GM21526 (cell line): ENCODE data around the gene PHACTR1.

Experiments used
- ATAC-seq: cut with Tn5 transposase; IDR thresholded peaks from one replicate; pipeline ENCODE4 v1.9.1; 2021; ENCODE audit warnings: moderate library complexity; ENCODE audit not compliant: unreplicated experiment, low FRiP score

Gene PHACTR1

DNA sequence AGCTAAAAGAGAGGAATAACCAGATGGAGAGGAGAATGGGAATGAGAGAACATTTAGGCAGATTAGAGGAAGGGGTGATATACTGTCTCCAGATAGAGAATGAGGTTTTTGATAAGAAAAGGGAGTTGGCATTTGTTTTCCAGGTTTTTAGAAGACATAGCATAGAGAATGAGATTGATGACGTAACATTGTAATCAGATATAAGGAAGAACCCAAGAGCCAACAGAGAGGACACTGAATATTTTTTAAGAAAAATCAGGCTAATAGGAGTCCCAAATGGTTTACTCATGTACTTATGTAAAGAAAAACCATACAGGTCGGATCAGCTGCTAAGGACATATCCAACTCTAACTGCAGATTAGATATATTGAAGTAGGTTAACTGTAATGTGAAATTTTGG, 498.8 kb downstream of the PHACTR1 start:
- ATAC-seq: no peak

DNA sequence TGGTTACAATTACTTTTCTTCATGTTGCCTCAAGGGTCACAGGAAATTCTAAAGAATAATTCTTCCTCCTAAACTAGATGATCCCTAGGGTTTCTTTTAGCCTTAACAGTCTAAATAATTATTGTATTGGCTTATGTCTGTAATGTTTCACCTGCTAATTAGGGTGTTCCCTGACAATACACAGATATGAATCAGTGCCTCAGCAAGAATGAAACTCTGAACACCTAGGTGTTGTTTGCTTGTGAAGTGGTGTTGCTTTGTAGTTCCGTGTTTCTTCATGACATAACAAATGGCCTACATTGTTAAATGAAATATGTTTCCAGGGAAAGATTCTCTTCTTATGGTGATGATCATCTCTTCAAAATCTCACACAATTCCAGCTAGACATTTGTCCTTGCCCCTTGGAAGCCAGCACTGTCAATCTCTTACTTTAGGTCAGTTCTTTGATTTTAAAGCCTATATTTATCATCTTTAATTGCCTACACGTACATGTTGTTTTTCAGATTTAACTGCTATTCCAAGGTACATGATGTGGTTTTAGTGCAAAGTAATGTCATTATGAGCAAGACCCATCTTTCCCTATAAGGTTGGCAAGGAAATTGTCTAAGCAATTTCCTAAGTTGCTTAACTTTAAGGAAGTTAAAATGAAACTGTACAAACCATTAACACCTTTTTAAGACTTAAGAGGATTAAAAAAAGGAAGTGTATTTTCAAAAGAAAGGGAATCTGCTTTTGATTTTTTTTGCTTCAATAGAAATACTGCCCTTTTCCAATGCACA, 499.9 kb downstream of the PHACTR1 start:
- no peak for ATAC-seq

DNA sequence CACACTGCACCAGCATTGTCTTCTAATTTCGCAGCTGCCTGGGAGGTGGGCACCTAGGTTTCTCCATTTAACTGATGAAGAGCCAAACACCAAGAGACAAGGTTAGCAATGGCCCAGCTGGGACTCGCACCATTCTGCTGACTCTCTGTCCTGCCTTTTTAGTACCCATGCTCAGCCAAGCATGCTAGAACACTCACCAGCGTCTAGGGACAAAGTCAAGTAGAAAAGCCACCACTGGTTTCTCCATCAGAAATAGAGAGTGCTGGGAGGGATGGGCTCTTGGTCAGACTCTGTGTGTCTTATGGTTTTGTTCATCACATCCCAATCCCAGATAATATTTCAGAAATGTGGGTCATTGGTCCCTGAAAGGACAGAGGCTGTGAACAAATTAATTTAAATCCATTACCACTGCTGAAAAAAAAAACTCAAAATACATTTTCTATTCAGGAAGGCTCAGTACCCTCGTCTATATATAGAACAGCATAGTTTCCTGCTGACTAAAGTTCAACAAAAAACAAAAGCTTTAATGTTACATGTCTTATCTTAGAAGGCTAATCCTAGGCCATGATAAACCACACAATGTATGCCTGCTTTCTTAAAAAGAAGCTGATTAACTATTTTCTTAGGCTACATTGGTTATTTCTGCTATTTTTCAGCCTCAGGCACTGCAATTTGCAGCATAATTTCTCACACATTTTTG, 500.8 kb downstream of the PHACTR1 start:
- ATAC-seq: no peak

DNA sequence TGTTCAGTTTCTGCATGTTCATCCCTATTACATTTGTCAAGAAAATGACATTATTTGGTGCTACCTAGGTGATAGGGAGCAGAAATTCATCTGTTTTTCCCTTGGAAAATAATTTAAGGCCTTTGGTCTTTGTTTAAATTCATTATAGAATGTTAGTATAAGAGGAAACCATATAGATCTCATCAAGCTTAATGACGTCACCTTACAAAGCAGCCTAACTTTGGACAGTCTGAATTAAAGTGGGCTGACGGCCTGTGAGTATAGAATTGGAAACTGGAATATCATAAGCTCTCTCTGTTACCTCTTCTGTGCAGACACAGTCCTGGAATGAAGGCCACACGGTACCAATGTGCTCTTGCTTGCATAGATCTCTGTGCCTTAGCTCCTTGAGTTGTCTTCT, 503.7 kb downstream of the PHACTR1 start:
- ATAC-seq: no peak

DNA sequence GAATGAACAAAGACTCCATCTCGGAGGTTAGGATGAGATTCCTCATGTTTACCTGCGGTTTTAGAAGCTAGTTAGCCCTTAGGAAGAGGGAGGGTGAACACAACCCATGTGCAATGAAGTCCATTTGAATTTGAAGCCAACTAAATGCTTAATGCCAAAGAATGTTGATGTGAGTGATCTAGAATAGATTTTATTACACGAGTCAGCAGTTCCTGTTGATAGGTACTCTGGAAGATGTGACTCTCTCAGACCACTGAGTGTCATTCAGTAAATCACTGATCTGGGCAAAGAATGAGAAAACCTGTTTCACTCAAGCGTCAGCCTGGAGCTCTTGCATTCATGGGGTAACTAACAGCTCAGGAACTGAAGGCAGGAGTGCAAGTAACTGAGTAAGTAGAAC, 505.5 kb downstream of the PHACTR1 start:
- no peak for ATAC-seq

DNA sequence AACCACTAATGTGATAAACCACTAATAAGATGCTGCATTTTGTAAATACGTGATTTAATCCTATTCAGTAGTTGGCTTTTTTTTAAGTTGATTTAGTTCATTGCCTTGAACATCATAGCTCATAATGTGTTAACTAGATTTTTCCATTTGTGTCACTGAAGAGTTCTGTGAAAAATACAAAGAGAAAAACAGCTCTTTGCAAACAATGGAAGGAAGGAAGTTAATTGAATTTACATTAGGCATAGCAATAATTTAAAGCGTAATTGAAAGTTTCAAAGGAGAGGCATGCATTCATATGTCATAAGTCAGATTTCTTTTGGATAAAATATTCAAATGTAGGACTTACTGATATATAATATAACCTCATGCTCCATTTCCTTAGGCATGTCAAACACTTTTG, 509.5 kb downstream of the PHACTR1 start:
- no peak for ATAC-seq

DNA sequence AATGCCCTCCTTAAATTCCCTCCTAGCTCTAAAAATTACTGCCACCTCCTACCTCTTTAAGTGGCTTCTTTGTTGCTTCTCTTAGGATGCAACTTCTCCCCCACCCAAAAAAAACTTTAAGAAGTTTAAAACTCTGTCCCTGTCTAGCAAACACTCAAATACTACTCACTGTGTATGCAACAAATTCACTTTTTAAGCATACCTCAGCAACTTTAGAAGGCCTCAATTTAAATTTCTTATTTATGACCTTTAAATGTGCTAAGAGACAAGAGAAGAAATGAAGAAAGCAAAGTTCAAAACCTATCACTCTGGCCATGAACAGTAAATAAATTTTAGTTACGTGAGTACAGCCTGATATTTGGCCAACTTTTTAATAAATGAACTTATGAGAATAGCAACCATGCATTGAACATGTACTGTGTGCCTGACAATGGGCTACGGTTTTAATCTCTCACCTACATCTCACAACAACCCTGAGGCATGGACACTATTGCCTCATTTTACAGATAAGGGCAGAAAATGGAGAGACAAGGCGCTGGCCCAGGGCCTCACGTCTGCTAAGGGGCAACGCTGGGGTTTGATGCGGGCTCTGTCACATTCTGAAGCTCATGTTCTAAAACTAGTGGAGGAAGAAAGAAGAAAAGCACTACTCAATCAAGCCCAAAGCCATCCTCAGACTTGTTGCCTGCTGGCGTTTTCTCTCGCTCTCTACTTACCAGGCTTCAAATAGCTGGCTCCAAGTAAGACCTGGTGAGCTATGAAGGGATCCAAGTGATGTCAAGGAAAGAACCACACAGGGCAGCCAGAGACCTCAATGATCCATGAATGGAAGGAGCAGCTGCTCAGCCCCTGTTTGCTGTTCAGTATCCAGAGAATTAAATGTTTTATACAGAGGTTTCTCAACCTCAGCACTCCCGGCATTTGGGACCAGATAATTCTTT, 512.0 kb downstream of the PHACTR1 start:
- no peak for ATAC-seq

DNA sequence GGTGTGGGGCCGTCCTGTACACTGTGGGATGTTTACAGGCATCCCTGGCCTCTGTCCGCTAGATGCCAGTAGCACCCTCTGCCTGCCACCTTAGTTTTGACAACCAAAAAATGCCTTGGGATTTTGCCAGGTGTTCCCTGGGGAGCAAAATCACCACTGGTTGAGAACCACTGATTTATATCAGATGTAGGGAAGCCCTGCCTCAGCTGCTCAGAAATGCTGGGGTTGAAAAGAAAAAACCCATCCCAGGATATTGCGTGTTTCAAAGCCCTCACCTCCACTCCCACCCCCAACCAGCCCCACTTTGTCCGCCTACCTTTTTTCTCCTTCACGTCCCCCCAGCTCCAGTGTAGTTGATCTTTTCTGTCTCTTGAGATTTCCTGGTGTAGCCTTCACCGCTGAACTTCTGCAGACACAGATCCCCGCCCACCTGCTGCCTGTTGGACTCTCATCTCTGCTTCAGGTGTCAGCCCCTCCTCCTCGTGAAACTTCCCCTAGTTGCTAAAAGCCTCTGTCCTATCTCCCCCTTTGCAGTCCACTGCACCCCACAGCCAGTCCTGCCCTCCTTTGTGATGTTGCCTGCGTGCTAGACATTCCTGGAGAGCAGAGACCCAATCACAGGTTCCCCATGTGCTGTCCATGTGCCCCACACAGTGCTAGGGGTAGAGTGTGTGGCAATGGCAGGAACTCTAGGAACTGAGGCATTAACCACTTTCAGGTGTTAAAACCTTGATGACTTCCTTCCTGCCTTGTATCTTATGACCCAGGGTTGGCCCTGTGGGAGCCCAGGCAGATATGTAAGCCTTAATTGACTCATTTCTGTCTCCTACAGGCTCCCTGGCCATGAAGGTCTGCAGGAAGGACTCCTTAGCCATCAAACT, 512.9 kb downstream of the PHACTR1 start:
- peak; percentile 82 for ATAC-seq

- no peak for ATAC-seq
These were observed 516.5 kb downstream of the PHACTR1 start for GRCh38 chr6:13233106-13233505.

DNA sequence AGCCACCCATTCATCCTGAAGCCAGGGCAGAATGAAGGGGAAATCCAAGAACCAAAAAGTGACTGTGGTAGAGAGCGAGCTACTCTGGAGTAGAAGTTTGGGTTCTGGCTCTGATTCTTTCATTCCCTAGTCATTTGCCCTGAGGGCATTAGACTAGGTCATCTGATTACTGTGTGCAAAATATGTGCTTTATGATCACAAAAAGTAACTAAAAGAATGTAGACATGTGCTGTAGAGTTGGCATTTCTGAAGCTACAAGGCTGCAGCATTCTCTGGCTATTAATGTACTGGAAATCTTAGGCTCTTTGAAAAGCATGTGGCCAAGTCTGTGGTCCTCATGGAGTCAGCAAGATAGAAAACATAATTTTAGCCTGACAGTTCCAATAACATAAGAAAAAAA, 517.6 kb downstream of the PHACTR1 start:
- ATAC-seq: no peak

GRCh38 chr6:13235339-13235738, 518.8 kb downstream of the PHACTR1 start:
- ATAC-seq: no peak

- no peak for ATAC-seq
These were observed 520.8 kb downstream of the PHACTR1 start for GRCh38 chr6:13237318-13237717.

- ATAC-seq: no peak
These were observed 521.5 kb downstream of the PHACTR1 start for GRCh38 chr6:13238017-13238416.

DNA sequence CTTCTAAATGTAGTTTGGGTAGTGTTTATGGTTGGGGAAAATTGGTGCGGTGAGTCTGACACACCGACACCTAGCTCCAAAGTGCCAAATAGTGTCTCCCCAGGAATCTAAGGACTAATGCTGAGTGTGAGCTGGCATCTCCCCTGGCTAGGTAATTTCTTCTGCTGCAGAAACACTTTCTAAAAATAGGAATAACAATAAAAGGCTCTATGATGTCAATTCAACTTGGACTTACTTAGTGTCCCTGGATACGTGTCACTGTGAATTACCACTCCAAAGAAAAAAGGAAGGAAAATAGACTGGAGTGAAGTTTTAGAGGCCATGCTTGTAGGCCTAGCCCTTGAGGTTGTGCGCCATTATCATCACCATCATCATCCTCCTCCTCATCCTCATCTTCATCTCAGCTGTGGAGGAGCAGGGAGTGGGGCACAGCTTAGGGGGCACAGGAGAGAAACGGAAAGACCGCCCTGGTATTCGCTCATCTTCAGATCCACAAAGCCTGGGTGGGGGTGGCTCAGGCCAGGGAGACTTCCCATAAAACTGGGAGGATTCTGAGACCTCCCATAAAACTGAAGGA, 522.2 kb downstream of the PHACTR1 start:
- no peak for ATAC-seq

DNA sequence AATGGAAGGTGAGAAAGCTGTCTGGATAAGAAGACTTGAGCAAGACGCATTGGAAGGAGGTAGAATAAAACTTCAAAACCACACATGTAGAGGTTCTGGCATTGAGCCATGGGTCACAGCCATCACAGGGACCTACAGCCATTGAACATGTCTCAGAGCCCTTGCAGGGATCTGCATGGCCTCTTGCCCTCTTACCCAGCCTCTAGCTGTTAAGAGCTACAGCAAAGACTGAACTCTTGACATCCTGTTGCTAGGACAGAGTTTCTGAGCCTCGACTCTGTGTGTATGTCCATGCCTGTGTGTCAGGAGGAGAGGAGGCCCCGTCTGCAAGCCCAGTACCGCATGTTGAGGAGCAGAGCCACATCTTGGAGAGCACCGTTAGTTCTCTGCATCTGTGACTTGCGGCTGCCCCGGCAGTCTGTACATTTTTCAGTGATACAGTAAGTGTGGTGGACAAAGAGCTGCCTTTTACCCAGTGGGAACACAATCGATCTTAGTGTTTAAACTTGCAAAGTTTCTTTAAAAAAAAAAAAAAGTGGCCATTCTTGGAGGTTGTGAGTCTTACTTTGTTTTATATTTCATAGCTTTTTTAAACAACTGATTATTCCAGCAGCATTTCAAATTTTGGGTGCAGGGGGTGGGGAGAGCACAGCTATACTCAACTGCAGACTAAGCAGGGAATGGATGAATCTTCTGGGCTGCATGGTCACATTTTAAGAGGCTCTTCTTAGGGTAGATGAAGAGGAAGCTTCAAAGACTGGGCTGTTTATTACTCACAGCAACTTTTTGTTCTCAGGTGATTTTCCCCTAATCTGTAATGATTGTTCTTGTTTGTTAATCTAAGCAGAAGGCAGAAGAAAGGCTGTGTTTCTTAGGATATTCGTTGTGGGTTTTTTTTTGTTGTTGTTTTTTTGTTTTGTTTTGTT, 523.2 kb downstream of the PHACTR1 start:
- ATAC-seq: no peak

- no peak for ATAC-seq
These were observed 524.8 kb downstream of the PHACTR1 start for GRCh38 chr6:13241364-13241763.

GRCh38 chr6:13242178-13242577, 525.6 kb downstream of the PHACTR1 start:
- ATAC-seq: no peak

GRCh38 chr6:13242590-13242989, 526.0 kb downstream of the PHACTR1 start:
- ATAC-seq: no peak

DNA sequence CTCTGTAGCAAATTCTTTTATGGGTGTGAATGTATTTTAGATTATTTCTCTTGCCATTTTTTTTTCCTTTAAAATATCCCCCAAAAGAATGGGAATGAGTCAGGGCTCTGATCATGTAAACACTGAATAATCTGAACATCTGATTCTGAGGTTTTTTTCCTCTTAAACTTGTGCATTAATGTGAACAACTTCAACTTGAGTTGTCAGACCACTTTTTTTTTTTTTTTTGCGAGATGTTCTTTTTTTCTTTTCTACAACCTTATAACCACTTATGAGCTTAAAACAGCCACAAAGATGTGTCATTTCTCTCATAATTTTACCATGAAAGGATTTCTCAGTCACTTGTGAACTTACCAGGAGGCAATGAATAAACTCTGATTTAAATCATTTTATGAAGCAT, 526.5 kb downstream of the PHACTR1 start:
- ATAC-seq: no peak
